SK-N-SH treated with all-trans-retinoic acid at 6 μM for 48 hours (cell line): ENCODE measurements around the gene HLCS.

Source experiments
- ATAC-seq: fragments of 200-7000 bp; cut with Tn5 transposase; 3 replicates; pipeline ENCODE4 v1.9.1; 2020; ENCODE audit warnings: mild to moderate bottlenecking, moderate library complexity
- ARNTL ChIP-seq: fragments of 450-650 bp; formaldehyde crosslinking; IDR thresholded peaks from 2 replicates; pipeline ENCODE4 v1.5.0; 2020; ENCODE audit warnings: low read depth, mild to moderate bottlenecking, moderate library complexity, borderline replicate concordance
- BACH2 ChIP-seq: fragments of 250-450 bp; sonication (Bioruptor Pico); IDR thresholded peaks from 2 replicates; pipeline ENCODE4 v1.9.0; 2021; ENCODE audit warnings: mild to moderate bottlenecking, borderline replicate concordance
- CSDC2 ChIP-seq: fragments of 250-450 bp; sonication (Bioruptor Pico); IDR thresholded peaks from 2 replicates; pipeline ENCODE4 v1.5.0; 2020; ENCODE audit warnings: mild to moderate bottlenecking, moderate library complexity
- CSRNP3 ChIP-seq: fragments of 250-450 bp; sonication (Bioruptor Pico); IDR thresholded peaks from 2 replicates; pipeline ENCODE4 v1.5.1; 2021; ENCODE audit warnings: mild to moderate bottlenecking, moderate library complexity
- ESRRG ChIP-seq: fragments of 250-450 bp; sonication (Bioruptor Pico); IDR thresholded peaks from 2 replicates; pipeline ENCODE4 v1.6.1; 2021; ENCODE audit warnings: mild to moderate bottlenecking
- GLIS3 ChIP-seq: fragments of 250-450 bp; sonication (Bioruptor Pico); IDR thresholded peaks from 2 replicates; pipeline ENCODE4 v1.5.0; 2020; ENCODE audit warnings: mild to moderate bottlenecking, moderate library complexity
- ISL1 ChIP-seq: fragments of 250-450 bp; sonication (Bioruptor Pico); IDR thresholded peaks from 2 replicates; pipeline ENCODE4 v2.1.2; 2022; ENCODE audit warnings: mild to moderate bottlenecking, moderate library complexity
- OSR1 ChIP-seq: fragments of 250-450 bp; sonication (Bioruptor Pico); IDR thresholded peaks from 2 replicates; pipeline ENCODE4 v1.8.0; 2022; ENCODE audit warnings: moderate library complexity, mild to moderate bottlenecking, inconsistent platforms
- PATZ1 ChIP-seq: fragments of 250-450 bp; sonication (Bioruptor Pico); IDR thresholded peaks from 2 replicates; pipeline ENCODE4 v1.8.0; 2020; ENCODE audit warnings: mild to moderate bottlenecking, moderate library complexity, borderline replicate concordance
- PPARA ChIP-seq: fragments of 250-450 bp; sonication (Bioruptor Pico); IDR thresholded peaks from 2 replicates; pipeline ENCODE4 v1.5.0; 2020; ENCODE audit warnings: mild to moderate bottlenecking, borderline replicate concordance
- RARB ChIP-seq: fragments of 250-450 bp; sonication (Bioruptor Pico); IDR thresholded peaks from 2 replicates; pipeline ENCODE4 v1.8.0; 2021; ENCODE audit warnings: mild to moderate bottlenecking, moderate library complexity
- SNAI2 ChIP-seq: fragments of 250-450 bp; sonication (Bioruptor Pico); IDR thresholded peaks from 2 replicates; pipeline ENCODE4 v1.5.0; 2020; ENCODE audit warnings: mild to moderate bottlenecking, moderate library complexity
- TCF4 ChIP-seq: fragments of 250-450 bp; sonication (Bioruptor Pico); IDR thresholded peaks from 2 replicates; pipeline ENCODE4 v1.8.0; 2021; ENCODE audit warnings: mild to moderate bottlenecking, moderate library complexity, borderline replicate concordance
- TOX ChIP-seq: fragments of 250-450 bp; sonication (Bioruptor Pico); IDR thresholded peaks from 2 replicates; pipeline ENCODE4 v1.8.0; 2021; ENCODE audit warnings: mild to moderate bottlenecking, moderate library complexity, borderline replicate concordance
- TSHZ2 ChIP-seq: fragments of 250-450 bp; sonication (Bioruptor Pico); IDR thresholded peaks from 2 replicates; pipeline ENCODE4 v1.5.0; 2020; ENCODE audit warnings: mild to moderate bottlenecking, moderate library complexity
- ZC3H10 ChIP-seq: fragments of 250-450 bp; sonication (Bioruptor Pico); IDR thresholded peaks from 2 replicates; pipeline ENCODE4 v1.5.1; 2021; ENCODE audit warnings: mild to moderate bottlenecking, moderate library complexity
- ZFP3 ChIP-seq: fragments of 250-450 bp; sonication (Bioruptor Pico); IDR thresholded peaks from 2 replicates; pipeline ENCODE4 v1.5.0; 2020; ENCODE audit warnings: mild to moderate bottlenecking, moderate library complexity
- ZFP30 ChIP-seq: fragments of 450-650 bp; formaldehyde crosslinking; IDR thresholded peaks from 2 replicates; pipeline ENCODE4 v1.5.0; 2022; ENCODE audit warnings: mild to moderate bottlenecking, moderate library complexity
- ZNF565 ChIP-seq: fragments of 450-650 bp; formaldehyde crosslinking; conservative IDR thresholded peaks from 2 replicates; pipeline ENCODE4 v1.5.0; 2020; ENCODE audit warnings: low read depth, mild to moderate bottlenecking, moderate library complexity
- ZNF70 ChIP-seq: fragments of 450-650 bp; formaldehyde crosslinking; IDR thresholded peaks from 2 replicates; pipeline ENCODE4 v1.5.0; 2020; ENCODE audit warnings: mild to moderate bottlenecking, moderate library complexity
- ZNF8 ChIP-seq: fragments of 450-650 bp; formaldehyde crosslinking; IDR thresholded peaks from 2 replicates; pipeline ENCODE4 v1.5.0; 2020; ENCODE audit warnings: mild to moderate bottlenecking, moderate library complexity
- TF ChIP-seq, protein P1 (sequence below): fragments of 250-450 bp; sonication (Bioruptor Pico); IDR thresholded peaks from 2 replicates; pipeline ENCODE4 v1.5.1; 2020; ENCODE audit warnings: low read depth, mild to moderate bottlenecking, moderate library complexity
- TF ChIP-seq, protein P2 (sequence below): fragments of 250-450 bp; sonication (Bioruptor Pico); IDR thresholded peaks from 2 replicates; pipeline ENCODE4 v1.8.0; 2021; ENCODE audit warnings: low read depth, mild to moderate bottlenecking, moderate library complexity, borderline replicate concordance

HLCS gene

DNA sequence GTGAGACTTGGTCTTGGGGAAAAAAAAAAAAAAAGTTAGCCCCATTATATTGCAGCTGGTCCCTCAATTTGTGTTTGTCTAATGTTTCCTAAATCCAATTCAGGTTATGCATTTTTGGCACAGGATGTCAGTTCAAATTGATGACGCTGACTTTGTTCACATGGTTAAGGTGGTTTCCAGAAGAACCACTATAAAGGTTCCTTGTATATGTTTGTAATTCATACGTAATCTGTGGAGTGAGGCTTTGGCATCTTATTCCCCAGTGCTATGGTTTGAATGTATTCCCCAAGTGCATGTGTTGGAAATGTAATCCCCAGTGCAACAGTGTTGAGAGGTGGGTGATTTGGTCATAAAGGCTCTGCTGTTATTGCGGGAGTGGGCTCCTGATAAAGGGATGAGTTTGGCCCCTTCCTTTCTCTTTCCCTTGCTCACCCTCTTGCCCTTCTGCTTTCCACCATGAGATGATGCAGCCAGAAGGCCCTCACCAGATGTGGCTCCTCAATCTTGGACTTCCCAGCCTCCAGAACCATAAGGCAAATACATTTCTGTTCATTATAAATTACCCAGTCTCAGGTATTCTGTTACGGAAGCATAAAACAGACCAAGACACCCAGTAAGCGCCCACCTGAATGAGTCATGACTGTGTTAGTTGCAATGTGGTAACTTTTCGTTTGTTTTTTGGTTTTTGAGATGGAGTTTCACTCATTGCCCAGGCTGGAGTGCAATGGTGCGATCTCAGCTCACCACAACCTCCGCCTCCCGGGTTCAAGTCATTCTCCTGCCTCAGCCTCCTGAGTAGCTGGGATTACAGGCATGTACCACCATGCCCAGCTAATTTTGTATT lies 19.5 kb upstream of the HLCS start:
- ATAC-seq, result no peak

DNA sequence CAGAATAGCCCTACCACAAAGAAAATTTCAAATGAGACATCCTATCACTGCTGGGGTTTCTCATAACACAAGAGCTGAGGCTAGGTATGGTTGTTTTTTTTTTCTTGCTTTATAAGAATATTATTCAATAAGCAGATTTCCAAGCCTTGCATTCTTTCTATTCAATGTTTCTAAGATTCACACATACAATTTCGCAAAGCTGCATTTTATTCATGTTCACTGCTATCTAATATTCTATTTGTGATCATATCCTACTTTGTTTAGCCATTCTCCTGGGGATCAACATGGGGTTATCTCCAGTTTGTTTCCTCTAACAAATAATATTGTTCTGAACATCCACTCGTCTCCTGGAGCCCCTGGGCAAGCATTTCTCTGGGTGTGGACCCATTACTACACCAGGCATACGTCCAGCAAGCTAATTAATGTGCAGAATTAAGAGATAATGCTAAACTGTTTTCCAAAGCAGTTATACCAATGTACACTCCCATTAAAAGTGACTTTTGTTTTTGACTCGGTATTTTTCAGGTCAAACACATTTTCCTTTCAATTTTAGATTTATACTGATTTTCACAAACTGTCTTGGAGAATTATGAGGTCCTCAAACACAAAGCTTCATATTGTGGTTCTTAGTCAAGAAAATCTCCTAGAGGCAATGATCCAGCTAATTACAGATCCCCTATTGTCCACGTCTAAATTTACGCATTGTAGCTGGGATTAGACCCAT lies 15.7 kb upstream of the HLCS start:
- TF ChIP-seq PATZ1 (CRISPR knock-in tag), result no peak
- TF ChIP-seq TSHZ2 (CRISPR knock-in tag), result no peak
- no peak for TF ChIP-seq ISL1
- TF ChIP-seq ESRRG, result no peak
- TF ChIP-seq, protein P1, sequence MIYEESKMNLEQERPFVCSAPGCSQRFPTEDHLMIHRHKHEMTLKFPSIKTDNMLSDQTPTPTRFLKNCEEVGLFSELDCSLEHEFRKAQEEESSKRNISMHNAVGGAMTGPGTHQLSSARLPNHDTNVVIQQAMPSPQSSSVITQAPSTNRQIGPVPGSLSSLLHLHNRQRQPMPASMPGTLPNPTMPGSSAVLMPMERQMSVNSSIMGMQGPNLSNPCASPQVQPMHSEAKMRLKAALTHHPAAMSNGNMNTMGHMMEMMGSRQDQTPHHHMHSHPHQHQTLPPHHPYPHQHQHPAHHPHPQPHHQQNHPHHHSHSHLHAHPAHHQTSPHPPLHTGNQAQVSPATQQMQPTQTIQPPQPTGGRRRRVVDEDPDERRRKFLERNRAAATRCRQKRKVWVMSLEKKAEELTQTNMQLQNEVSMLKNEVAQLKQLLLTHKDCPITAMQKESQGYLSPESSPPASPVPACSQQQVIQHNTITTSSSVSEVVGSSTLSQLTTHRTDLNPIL (CRISPR knock-in tag), result no peak
- TF ChIP-seq ZNF8 (CRISPR knock-in tag), result no peak
- TF ChIP-seq OSR1 (CRISPR knock-in tag), result no peak
- no peak for TF ChIP-seq CSDC2 (CRISPR knock-in tag)
- no peak for TF ChIP-seq RARB (CRISPR knock-in tag)
- TF ChIP-seq PPARA (CRISPR knock-in tag), result no peak
- no peak for TF ChIP-seq GLIS3 (CRISPR knock-in tag)
- TF ChIP-seq ZNF565 (CRISPR knock-in tag), result no peak
- no peak for TF ChIP-seq TCF4 (CRISPR knock-in tag)
- TF ChIP-seq, all 23 proteins: peak for 0
- ATAC-seq, result no peak

More for the DNA sequence above, 19.5 kb upstream of the HLCS start:
- no peak for TF ChIP-seq OSR1 (CRISPR knock-in tag)
- TF ChIP-seq, protein P2, sequence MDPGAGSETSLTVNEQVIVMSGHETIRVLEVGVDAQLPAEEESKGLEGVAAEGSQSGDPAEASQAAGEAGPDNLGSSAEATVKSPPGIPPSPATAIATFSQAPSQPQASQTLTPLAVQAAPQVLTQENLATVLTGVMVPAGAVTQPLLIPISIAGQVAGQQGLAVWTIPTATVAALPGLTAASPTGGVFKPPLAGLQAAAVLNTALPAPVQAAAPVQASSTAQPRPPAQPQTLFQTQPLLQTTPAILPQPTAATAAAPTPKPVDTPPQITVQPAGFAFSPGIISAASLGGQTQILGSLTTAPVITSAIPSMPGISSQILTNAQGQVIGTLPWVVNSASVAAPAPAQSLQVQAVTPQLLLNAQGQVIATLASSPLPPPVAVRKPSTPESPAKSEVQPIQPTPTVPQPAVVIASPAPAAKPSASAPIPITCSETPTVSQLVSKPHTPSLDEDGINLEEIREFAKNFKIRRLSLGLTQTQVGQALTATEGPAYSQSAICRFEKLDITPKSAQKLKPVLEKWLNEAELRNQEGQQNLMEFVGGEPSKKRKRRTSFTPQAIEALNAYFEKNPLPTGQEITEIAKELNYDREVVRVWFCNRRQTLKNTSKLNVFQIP (CRISPR knock-in tag), result no peak
- TF ChIP-seq RARB (CRISPR knock-in tag), result no peak
- no peak for TF ChIP-seq ARNTL (CRISPR knock-in tag)
- TF ChIP-seq TCF4 (CRISPR knock-in tag), result no peak
- TF ChIP-seq ZC3H10, result no peak
- TF ChIP-seq TOX (CRISPR knock-in tag), result no peak
- TF ChIP-seq SNAI2 (CRISPR knock-in tag), result no peak
- TF ChIP-seq CSRNP3 (CRISPR knock-in tag), result no peak
- TF ChIP-seq CSDC2 (CRISPR knock-in tag), result no peak
- no peak for TF ChIP-seq PPARA (CRISPR knock-in tag)
- TF ChIP-seq ZNF565 (CRISPR knock-in tag), result no peak
- TF ChIP-seq GLIS3 (CRISPR knock-in tag), result no peak
- no peak for TF ChIP-seq TSHZ2 (CRISPR knock-in tag)
- no peak for TF ChIP-seq ZFP30 (CRISPR knock-in tag)
- no peak for TF ChIP-seq ZFP3 (CRISPR knock-in tag)
- no peak for TF ChIP-seq BACH2 (CRISPR knock-in tag)
- TF ChIP-seq ZNF8 (CRISPR knock-in tag), result no peak
- TF ChIP-seq ZNF70, result no peak
- TF ChIP-seq ISL1, result no peak
